Measurements from ENCODE around the gene DMXL2. TPM values are rescaled to one million over a fixed set of nuclear protein-coding genes. Genes with fewer than 3 reads are reported as not detected.
"Not testable (repeated sequence)": the region's sequence is repeated elsewhere in the genome, so short reads cannot be mapped to it uniquely, and the experiment has no call there.

DMXL2 gene
- total RNA-seq, 4 donors from 2014 or later: 6.9 to 15.1 (median 11.7) TPM

DNA sequence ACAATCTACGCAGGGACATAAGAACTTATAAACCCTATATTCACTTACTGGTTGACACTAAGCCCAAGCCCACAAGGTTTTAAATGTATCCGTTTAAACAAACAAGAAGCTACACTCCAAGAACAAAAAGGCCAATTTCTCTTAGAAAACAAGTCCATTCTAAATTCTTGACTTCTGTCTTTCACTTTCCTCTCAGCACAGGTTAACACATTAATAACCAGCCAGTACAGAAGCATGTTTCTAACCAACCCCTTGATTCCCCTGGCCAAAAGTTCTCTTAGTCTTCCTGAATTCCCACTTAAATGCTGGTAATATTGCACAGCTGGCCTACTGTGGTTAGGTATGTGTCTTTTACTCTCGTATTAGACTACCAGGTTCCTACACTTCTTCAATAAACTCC lies 4.7 kb downstream of the DMXL2 start:
- TF ChIP-seq CTCF (IDR thresholded peaks at IDR 0.05) (no peak), POLR2A (IDR thresholded peaks at IDR 0.05) (no peak)
- Histone ChIP-seq H3K27ac (no peak overlapping the region), H3K9me3 (peaks cover 0 to under 1% (median 0%) of the 10 kb centered on the region in 3 donors), H3K36me3 (no peaks in the 10 kb centered on the region), H3K4me3 (no peak overlapping the region), H3K27me3 (no peaks in the 10 kb centered on the region), H3K4me1 (peaks cover 0 to 20% (median 5%) of the 10 kb centered on the region in 3 donors)
- intact Hi-C loops (cut with DNase I): no loop called here
- no peak for DNase-seq
- WGBS, 2 donors: 70 to 82% methylated on average over 3 of the region's 3 CpGs

DNA sequence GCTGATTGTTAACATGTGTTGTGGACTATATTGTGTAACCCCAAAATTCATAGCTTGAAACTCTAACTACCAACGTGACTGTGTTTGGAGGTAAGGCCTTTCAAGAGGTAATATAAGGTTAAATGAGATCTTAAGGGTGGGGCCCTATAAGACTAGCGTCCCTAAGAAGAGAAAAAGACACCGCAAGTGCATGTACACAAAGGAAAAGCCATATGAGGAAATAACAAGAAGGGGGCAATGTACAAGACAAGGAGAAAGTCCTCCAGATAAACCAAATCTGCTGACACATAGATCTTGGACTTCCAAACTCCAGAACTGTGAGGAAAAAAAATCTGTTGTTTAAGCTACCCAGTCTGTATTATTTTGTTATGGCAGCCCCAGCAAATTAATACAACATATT lies 8.6 kb downstream of the DMXL2 start:
- DNase-seq: no peak
- H3K36me3 ChIP-seq: no peaks in the 10 kb centered on the region
- no peak overlapping the region for H3K4me3 ChIP-seq
- TF ChIP-seq POLR2A (IDR thresholded peaks at IDR 0.05) (no peak), CTCF (IDR thresholded peaks at IDR 0.05) (no peak)
- intact Hi-C loops (cut with DNase I): no loop called here
- no peak overlapping the region for H3K27ac ChIP-seq
- H3K9me3 ChIP-seq: peaks cover 0 to 5% (median 0%) of the 10 kb centered on the region in 3 donors
- H3K27me3 ChIP-seq: no peaks in the 10 kb centered on the region
- H3K4me1 ChIP-seq: no peaks in the 10 kb centered on the region
- 76 to 93% methylated on average over 3 of the region's 3 CpGs for WGBS, 2 donors

DNA sequence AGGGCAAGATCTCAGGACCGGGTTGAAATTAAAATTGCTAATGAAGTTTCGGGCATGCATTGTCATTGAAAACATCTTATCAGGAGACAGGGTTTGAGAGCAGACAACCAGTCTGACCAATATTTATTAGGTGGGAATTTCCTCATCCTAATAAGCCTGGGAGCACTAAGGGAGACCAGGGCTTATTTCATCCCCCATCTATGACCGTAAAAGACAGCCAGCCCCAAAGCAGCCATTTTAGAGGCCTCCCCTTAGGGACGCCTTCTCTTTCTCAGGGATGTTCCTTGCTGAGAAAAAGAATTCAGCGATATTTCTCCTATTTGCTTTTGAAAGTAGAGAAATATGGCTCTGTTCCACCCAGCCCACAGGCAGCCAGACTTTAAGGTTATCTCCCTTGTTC lies 9.9 kb downstream of the DMXL2 start:
- H3K4me1 ChIP-seq; DNase-seq; H3K27me3 ChIP-seq; H3K36me3 ChIP-seq; H3K4me3 ChIP-seq; H3K9me3 ChIP-seq; intact Hi-C loops (cut with DNase I); H3K27ac ChIP-seq: not testable (repeated sequence)
- 96 to 98% methylated on average over 5 of the region's 5 CpGs for WGBS, 2 donors

DNA sequence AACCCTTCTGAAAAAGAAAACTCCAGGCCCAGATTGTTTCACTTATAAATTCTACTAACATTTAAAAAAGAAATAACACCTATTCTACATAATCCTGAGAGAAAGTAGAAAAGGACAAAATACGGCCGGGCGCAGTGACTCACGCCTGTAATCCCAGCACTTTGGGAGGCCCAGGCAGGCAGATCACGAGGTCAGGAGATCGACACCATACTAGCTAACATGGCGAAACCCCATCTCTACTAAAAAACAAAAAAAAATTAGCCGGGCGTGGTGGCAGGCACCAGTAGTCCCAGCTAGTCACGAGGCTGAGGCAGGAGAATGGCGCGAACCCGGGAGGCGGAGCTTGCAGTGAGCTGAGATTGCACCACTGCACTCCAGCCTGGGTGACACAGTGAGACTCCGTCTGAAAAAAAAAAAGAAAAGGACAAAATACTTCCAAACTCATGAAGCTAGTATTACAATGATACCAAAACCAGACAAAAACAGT lies 19.1 kb downstream of the DMXL2 start:
- WGBS, 2 donors: 91 to 96% methylated on average over 15 of the region's 15 CpGs
- DNase-seq; H3K4me1 ChIP-seq; H3K27me3 ChIP-seq; H3K9me3 ChIP-seq; intact Hi-C loops (cut with DNase I); H3K36me3 ChIP-seq; H3K4me3 ChIP-seq; H3K27ac ChIP-seq: not testable (repeated sequence)

DNA sequence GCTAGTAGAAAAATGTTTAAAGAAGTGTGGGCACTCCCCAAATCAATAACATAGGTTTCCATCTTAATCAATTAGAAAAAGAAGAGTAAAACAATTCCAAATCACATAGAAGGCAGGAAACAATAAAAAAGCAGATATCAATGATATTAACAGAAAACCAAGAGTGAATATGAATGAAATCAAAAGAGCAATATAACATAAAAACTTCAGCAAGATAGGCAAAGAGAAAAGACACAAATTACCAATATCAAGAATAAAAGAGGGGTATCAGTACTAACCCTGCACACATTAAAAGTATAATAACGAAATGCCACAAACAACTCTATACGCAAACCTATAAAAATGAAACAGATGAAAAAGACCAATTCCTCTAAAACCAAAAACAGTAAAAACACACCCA lies 19.6 kb downstream of the DMXL2 start:
- Histone ChIP-seq H3K36me3 (no peaks in the 10 kb centered on the region), H3K27ac (no peak overlapping the region), H3K4me3 (no peak overlapping the region), H3K9me3 (no peaks in the 10 kb centered on the region), H3K27me3 (no peaks in the 10 kb centered on the region), H3K4me1 (no peaks in the 10 kb centered on the region)
- TF ChIP-seq CTCF (IDR thresholded peaks at IDR 0.05) (no peak), POLR2A (IDR thresholded peaks at IDR 0.05) (no peak)
- 87 to 95% methylated on average over 2 of the region's 2 CpGs for WGBS, 2 donors
- intact Hi-C loops (cut with DNase I): no loop called here
- no peak for DNase-seq

GRCh38 chr15:51602484-51602883 lies 20.1 kb downstream of the DMXL2 start:
- TF ChIP-seq POLR2A (IDR thresholded peaks at IDR 0.05): no peak
- H3K27me3 ChIP-seq: no peaks in the 10 kb centered on the region
- H3K27ac ChIP-seq: no peak overlapping the region
- no peak overlapping the region for H3K4me3 ChIP-seq
- intact Hi-C loops (cut with DNase I): no loop called here
- no peaks in the 10 kb centered on the region for H3K9me3 ChIP-seq
- no peaks in the 10 kb centered on the region for H3K4me1 ChIP-seq
- no peaks in the 10 kb centered on the region for H3K36me3 ChIP-seq
- WGBS, 2 donors: 81 to 83% methylated on average over 3 of the region's 3 CpGs
- DNase-seq: no peak

GRCh38 chr15:51601801-51602200 lies 20.8 kb downstream of the DMXL2 start:
- Histone ChIP-seq H3K9me3 (no peaks in the 10 kb centered on the region), H3K27ac (no peak overlapping the region), H3K4me3 (no peak overlapping the region), H3K27me3 (no peaks in the 10 kb centered on the region), H3K36me3 (no peaks in the 10 kb centered on the region), H3K4me1 (no peaks in the 10 kb centered on the region)
- intact Hi-C loops (cut with DNase I): no loop called here
- DNase-seq: no peak
- 90% methylated on average over 1 of the region's 1 CpG for WGBS, 2 donors
- no peak for TF ChIP-seq CTCF (IDR thresholded peaks at IDR 0.05)
- TF ChIP-seq POLR2A (IDR thresholded peaks at IDR 0.05): no peak
